ENCODE data around the gene MRAP2.

- TF ChIP-seq CTCF (conservative IDR thresholded peaks at IDR 0.05; ENCODE audit: low read depth, low read length) = no peak
- no peak for TF ChIP-seq EZH2 (IDR thresholded peaks at IDR 0.05; ENCODE audit: low read length, unreplicated experiment)
- TF ChIP-seq EZH2phosphoT487 (IDR thresholded peaks at IDR 0.05; ENCODE audit: borderline replicate concordance, low read length) = no peak
Measured at GRCh38 chr6:84089552-84089951, 56.0 kb downstream of the MRAP2 start.

Data from PC-3 (cell line).